ENCODE data around the gene PHETA2.

PHETA2 gene

GRCh38 chr22:42041784-42042183, 32.3 kb upstream of the PHETA2 start:
- no peak for TF ChIP-seq CTCF (IDR thresholded peaks at IDR 0.05; ENCODE audit: insufficient read depth, low read depth, low read length, missing control alignments)
- no peak overlapping the region for H3K4me3 ChIP-seq (ENCODE audit: low read depth, low read length)
- no peak for DNase-seq (ENCODE audit: low read depth)

DNA sequence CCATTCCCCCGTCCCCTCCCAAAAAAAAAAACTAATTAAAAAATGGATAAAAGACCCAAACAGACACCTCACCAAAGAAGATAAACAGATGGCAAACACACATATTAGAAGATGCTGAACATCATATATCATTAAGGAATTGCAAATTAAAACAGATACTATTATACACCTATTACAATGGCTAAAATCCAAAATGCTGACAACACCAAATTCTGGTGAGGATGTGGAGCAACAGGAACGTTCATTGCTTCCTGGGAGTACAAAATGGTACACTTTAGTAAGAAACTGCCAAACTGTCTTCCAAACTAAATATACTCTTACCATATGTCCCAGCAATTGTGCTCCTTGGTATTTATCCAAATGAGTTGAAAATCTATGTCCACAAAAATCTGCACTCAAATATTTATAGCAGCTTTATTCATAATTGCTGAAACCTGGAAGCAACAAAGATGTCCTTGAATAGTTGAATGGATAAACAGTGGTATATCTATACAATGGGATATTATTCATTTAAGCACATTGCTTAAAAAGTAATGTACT, 23.3 kb upstream of the PHETA2 start:
- H3K4me3 ChIP-seq (ENCODE audit: low read depth, low read length) = no peak overlapping the region
- TF ChIP-seq CTCF (IDR thresholded peaks at IDR 0.05; ENCODE audit: insufficient read depth, low read depth, low read length, missing control alignments) = no peak

GRCh38 chr22:42052765-42053164, 21.3 kb upstream of the PHETA2 start:
- DNase-seq (ENCODE audit: low read depth) = no peak
- no peak for TF ChIP-seq CTCF (IDR thresholded peaks at IDR 0.05; ENCODE audit: insufficient read depth, low read depth, low read length, missing control alignments)
- H3K4me3 ChIP-seq (ENCODE audit: low read depth, low read length) = no peak overlapping the region

More for the DNA sequence above, 23.3 kb upstream of the PHETA2 start:
- DNase-seq (ENCODE audit: low read depth) = no peak

DNA sequence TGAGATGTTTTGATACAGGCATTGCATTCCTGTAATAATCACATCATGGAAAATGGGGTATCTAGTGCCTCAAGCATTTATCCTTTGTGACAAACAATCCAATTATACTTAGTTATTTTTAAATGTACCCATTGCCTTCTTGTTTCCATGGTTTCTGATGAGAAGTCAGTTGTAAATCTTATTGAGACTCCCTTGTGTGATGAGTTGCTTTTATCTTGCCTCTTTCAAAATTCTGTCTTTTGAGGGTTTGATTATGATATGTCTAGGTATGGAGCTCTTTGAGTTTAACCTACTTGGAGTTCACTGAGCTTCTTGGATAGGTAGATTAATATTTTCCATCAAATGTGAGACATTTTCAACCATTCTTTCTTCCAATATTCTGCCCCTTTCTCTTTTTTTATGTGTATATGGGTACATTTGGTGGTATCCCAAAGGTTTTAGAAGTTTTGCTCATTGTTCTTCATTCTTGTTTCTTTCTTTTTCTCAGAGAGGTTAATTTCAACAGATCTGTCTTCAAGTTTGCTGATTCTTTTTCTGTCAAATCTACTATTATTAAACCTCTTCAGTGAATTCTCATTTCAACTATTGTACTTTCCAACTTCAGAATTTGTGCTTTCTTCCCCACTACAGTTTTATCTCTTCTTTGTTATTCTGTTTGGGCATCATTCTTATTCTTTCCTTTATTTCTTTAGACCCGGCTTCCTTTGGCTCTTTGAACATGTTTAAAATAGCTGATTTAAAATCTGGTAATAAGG, 17.1 kb upstream of the PHETA2 start:
- no peak for DNase-seq (ENCODE audit: low read depth)
- H3K4me3 ChIP-seq (ENCODE audit: low read depth, low read length) = no peak overlapping the region
- TF ChIP-seq CTCF (IDR thresholded peaks at IDR 0.05; ENCODE audit: insufficient read depth, low read depth, low read length, missing control alignments) = no peak

- TF ChIP-seq CTCF (IDR thresholded peaks at IDR 0.05; ENCODE audit: insufficient read depth, low read depth, low read length, missing control alignments) = no peak
- H3K4me3 ChIP-seq (ENCODE audit: low read depth, low read length) = no peak overlapping the region
- DNase-seq (ENCODE audit: low read depth) = no peak
These were observed 13.6 kb upstream of the PHETA2 start for GRCh38 chr22:42060489-42060888.

DNA sequence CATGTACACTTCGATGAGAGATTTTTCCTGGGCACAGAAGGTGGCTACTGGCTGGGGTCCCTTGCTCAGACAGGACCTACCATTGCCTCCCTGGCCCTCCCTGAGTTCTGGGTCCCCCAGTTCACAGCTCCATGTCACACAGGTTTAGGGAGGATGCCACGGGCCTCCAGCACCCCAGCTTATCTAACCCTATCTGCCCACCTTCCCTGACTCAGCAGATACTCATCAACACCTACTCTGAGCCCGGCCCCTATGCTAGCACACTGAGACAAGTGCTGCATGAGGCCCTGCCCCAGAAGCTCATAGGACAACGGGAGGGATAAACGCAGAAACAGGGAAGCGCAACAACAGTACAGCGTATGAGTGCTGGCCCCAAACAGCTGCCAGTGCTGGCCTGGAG, 13.0 kb upstream of the PHETA2 start:
- no peak for DNase-seq (ENCODE audit: low read depth)
- TF ChIP-seq CTCF (IDR thresholded peaks at IDR 0.05; ENCODE audit: insufficient read depth, low read depth, low read length, missing control alignments) = no peak
- no peak overlapping the region for H3K4me3 ChIP-seq (ENCODE audit: low read depth, low read length)
